Measurements from ENCODE around the gene EIF1AY.
"Not testable (repeated sequence)": the region's sequence is repeated elsewhere in the genome, so short reads cannot be mapped to it uniquely, and the experiment has no call there.

The EIF1AY gene, protein sequence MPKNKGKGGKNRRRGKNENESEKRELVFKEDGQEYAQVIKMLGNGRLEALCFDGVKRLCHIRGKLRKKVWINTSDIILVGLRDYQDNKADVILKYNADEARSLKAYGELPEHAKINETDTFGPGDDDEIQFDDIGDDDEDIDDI

DNA sequence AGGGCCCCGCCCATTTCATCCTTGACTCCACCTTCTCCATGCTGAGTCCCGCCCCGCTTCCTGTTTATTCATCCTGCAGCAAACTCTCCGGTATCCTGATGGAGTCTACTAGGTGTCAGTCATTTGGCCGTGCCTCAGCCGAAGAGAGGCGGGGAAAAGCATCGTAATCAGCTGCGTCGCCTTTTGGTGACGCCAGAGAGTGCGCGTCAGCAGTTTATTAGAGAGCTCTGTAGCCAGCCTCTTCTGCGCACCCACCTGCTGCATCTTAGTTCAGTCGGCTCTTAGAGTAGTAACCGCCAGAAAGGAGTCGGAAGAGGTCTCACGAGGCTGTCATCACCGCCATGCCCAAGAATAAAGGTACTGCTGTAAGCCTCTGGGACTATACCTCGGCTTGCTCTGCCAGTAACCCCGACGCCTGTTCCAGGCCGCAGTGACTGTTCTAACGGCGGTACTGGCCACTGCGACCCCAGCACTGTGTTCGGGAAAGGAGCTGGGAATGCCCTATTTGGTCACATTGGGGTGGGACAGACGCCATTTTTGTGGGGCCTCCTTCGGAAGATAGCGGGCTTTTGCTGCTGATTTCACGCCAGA is at the start of gene EIF1AY:
Gene EIF1AY (plus strand): TSS at position 246 of the 591 bp plus-strand sequence. CDS start 96 bp downstream, at position 342.
- no peak for DNase-seq (ENCODE audit: low spot score)

DNA sequence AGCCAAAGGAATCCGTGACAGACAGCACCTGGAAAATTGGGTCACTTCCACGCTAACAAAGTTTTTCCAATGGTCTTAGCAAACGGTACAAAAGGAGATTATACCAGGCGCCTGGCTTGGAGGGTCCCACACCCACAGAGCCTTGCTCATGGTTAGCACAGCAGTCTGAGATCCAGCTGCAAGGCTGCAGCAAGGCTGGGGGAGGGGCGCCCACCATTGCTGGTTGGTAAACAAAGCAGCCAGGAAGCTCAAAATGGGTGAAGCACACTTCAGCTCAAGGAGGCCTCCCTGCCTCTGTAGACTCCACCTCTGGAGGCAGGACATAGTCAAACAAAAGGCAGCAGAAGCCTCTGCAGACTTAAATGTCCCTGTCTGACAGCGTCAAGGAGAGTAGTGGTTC is 47.1 kb upstream of the EIF1AY start:
- DNase-seq (ENCODE audit: low spot score): no peak

DNA sequence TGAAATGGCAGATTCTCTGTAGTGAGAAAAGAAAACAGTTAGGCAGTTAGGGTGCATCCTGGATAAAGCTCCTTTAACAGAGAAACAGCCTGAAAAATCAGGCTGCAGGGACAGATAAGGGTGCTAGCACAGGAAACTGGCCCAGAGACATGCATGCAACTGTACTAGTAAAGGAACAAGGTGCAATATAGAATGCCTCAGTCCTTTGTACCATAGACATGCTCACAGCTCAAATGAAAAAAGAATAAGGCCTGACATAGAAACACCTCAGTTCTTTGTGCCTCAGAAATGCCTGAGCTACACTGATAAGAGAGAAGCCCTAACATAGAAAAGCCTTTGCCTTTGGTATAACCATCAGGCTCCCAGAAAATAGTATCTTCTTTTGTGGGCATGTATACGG is 37.4 kb upstream of the EIF1AY start:
- no peak for DNase-seq (ENCODE audit: low spot score)

DNA sequence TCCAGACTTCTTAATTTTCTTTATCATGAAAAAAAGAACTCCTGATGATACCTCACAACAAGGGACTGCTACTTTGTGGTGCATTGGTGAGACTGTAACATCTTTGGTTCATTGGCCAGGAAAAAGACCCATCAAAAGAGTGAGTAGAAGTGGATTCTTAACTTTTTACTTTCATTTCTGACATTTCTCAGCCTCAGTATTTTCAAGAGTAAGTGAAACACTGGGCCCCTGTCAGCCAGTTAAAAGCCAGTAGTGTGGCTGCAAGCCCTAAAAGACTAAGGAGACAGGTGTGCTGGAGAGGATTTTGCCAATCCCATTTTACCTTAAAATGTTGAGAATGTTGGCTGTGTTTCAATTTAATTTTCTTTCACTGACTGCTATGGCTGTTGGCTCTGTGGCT is 36.6 kb upstream of the EIF1AY start:
- DNase-seq (ENCODE audit: low spot score): no peak

DNA sequence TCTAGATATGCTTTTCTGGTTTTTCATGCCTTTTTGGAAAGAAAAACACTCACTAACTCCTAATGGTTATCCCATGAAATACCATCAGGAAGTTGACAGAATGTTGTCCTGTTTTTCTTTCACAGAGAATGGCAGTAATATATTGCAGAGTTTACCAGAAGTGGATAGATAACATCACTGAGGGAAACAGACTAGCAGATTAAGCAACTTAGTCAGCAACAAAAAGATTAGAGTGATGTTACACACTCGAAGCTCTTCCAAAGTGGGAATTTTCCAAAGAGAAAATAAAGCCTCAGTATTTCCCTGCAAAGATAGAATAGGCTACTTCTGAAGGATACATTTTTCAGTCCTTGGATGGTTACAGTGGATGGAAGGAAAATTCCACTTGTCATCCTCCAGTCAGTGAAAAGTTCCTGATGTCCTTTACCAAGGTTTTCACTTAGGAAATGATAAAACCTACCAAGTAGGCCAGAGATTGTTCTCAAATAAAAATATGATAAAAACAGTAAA is 31.1 kb upstream of the EIF1AY start:
- no peak for DNase-seq (ENCODE audit: low spot score)

DNA sequence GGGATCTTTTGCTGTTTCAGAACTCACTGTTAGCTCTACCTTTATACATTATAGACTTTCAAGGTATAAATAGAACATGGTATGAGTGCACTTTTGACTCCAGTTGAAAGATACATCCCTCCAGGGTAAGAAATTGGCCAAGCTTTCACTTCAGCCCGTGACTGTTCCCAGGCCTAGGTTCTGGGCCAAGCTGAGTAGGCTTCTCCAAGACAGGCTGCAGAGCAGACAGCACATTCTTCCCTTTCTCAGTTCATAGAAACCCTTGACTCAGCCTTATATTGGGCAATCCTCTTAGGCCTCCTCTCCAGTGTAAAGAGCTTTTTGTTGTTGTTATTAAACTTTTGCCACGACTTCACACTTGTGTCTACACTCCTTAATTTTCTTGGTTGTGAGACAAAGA is 29.5 kb upstream of the EIF1AY start:
- no peak for DNase-seq (ENCODE audit: low spot score)

DNA sequence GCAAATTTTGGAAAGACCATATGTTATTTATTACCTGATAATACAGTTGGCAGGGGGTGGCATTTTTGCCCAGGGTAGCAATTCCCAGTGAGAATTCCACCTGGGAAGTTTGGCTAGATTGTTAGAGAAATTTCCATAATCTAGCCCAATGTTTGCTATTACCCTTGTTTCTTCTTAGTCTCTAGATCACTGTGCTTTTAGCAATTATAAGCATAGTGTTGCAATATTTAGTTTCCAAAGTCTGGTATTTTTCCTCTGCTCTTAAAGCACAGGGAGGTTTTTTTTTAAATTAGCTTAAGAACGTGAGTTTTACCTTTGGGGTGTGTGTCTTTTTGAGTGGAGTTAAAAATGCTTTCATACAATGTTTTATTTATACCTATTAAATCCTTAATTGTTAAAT is 26.3 kb upstream of the EIF1AY start:
- no peak for DNase-seq (ENCODE audit: low spot score)

DNA sequence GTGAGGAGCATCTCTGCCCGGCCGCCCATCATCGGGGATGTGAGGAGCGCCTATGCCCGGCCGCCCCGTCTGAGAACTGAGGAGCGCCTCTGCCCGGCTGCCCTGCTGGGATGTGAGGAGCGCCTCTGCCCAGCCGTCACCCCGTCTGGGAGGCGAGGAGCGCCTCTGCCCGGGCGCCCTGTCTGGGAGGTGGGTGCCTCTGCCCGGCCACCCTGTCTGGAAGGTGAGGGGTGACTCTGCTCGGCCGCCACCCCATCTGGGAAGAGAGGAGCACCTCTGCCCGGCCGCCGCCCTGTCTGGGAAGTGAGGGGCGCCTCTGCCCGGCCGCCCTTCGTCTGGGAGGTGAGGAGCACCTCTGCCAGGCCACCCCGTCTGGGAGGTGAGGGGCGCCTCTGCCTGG is 23.7 kb upstream of the EIF1AY start:
- no peak for DNase-seq (ENCODE audit: low spot score)

DNA sequence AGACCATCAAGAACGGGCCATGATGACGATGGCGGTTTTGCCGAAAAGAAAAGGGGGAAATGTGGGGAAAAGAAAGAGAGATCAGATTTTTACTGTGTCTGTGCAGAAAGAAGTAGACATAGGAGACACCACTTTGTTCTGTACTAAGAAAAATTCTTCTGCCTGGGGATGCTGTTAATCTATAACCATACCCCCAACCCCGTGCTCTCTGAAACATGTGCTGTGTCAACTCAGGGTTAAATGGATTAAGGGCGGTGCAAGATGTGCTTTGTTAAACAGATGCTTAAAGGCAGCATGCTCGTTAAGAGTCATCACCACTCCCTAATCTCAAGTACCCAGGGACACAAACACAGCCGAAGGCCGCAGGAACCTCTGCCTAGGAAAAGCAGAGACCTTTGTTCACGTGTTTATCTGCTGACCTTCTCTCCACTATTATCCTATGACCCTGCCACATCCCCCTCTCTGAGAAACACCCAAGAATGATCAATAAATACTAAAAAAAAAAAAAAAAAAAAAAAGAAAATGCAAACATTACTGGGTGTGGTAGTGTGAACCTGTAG is 22.7 kb upstream of the EIF1AY start:
- DNase-seq (ENCODE audit: low spot score): not testable (repeated sequence)

DNA sequence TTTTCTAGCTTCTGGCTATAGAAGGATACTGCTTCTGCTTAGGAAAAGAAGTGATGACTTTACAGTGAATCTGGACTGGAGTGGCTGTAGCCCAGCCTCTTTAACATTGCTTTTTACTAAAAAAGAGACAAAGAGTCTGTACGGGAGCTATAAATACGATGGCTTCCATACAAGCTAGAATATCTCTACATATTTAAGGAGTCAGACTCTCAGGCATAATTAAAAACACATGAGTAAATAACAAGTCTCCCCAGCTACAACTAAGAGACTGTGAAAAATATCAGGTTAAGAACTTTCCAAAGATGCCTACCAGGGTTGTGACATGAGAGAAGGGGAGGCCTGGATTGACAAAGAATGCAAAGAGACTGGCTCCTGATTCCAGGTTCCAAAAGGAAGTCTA is 19.8 kb upstream of the EIF1AY start:
- no peak for DNase-seq (ENCODE audit: low spot score)

DNA sequence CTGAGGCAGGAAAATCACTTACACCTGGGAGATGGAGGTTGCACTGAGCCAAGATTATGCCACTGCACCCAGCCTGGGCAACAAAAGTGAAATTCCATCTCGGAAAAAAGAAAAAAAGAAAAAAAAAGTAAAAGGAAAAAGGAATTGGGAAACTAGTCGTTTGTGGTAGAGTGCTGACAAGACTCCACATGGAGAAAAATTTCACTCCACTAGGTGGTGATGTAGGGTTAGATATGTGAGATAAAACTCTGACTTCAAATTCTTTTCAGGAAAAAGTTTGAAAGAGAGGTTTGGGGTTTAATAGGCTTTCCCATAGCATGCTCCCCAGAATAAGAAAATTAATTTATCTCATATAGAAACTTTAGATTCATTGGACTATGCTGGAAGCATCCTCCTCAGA is 16.9 kb upstream of the EIF1AY start:
- no peak for DNase-seq (ENCODE audit: low spot score)

DNA sequence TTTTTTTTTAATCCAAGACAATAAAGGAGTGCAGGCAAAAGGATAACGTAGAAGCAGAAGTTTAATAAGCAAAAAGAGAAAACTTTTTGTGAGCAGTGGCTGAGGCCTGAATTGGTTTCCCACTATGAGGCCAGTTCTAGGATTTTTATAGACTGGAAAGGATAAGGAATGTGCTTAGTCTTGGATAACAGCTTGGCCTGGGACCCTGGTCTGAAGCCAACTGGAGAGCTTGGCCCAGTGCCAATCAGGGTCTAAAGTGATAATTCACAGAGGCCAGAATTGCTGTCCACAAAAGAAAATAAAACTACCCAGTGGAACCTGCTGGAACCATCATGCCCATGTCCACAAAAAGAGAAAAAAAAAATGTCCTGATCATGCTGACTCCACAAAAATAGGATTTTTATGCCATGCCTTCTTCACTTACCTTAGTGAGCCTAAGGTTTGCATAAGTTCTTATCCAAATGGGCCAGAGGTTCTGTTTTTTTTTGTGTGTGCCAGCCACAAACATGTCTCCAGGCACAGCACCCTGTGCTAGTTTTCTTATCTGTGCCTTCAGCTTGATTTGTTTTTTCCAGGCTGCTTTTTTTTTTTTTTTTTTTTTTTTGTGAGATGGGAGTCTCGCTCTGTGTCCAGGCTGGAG is 15.6 kb upstream of the EIF1AY start:
- DNase-seq (ENCODE audit: low spot score): no peak

DNA sequence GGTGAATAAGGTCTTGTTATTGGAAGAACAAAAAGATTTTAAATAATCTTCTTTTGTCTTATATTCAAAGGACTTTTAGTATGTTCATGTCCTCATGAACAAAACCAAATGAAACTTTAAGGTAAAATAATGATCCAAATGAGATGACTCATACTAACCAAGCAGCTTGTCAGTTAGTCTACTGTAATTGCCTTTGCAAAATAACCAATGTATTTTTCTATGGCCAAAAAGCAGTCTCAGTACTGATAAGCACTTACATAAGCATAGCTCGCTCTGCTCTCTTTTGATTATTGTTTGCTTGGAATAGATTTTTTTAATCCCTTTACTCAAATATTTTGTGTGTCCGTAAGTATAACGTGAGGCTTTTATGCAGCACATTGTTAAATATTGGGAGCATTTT is 4.3 kb upstream of the EIF1AY start:
- no peak for DNase-seq (ENCODE audit: low spot score)

DNA sequence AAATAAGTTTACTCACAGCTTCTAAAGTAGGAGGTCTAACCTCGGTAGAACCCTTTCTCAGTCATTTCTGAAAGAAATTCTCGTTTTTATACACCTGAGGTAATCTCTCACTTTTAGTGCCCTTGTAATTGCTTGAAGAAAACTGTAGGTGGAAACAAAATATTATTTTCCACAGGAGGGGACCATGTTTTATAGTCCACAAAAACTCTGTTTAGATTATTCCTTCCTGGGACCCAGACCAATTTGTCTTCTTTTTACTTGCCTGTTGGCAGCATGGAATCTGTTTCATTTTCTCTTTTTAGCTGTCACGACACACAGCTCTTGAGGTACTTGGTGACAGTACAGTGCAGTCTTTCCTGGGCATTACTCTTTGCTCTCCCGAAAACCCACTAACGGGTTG is 930 bp downstream of the EIF1AY start:
- no peak for DNase-seq (ENCODE audit: low spot score)

DNA sequence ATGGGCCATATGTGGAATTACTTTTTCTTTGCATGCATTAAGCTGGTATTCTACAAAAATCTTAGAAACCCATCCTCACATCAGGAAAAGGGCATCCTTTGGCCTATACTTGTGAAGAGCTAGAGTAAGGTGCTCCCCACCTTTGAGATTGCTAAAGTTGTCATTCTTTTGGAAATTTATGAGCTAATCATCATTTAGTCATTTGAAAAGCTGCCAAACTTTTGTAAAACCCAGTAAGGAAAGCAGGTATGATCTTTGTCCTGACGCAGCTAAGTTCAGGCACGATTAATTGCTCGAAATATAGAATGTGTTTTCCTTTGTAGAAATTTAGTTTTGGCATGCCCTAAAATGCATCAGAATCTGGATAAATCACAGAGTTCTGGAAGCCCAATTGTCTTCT is 2.6 kb downstream of the EIF1AY start:
- DNase-seq (ENCODE audit: low spot score): no peak

DNA sequence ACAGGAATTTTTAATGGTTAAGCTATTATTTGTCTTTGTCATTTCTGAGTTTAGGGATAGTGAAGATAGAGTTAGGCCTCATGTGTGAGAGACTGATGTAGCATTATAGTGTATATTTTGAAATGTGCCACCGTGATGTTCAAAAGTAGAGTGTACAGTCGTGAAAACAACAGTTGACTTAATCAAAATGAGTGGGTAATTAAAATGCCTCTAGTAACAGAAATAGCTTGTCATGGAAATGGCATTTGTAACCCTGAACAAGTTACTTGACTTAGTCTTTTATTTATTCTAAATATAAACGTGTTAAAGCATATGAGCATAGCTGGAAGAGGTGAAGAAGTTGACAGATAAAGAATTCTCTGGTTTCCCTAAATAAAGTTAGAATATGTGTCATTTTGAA is 6.1 kb downstream of the EIF1AY start:
- DNase-seq (ENCODE audit: low spot score): no peak

DNA sequence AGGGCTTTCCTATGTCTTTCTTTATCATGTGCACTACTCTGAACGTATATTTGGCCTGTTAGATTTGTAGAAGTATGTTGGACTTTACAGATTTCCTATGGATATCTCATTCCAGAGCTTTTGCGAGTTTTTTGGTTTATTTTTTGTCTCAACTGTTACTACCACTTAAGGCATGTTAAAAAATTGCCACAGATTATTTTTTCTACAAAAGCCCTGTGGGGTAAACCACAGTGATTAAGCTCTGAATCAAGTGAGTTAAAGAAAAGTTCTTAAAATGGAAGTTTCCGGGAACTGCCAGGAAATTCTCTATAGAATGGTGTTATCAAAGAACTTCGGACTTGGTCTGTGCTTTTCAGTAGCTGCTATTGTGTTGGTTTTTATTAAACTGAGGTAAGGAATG is 10.6 kb downstream of the EIF1AY start:
- no peak for DNase-seq (ENCODE audit: low spot score)
